K562 (cell line): ENCODE results near the gene FGFR1OP2.

ENCODE experiments used
- BACH1 ChIP-seq: fragments of 200-800 bp; sonication (Bioruptor generic); IDR thresholded peaks from 2 replicates; pipeline ENCODE4 v1.6.1; 2016; ENCODE audit warnings: missing genetic modification characterization, missing compliant biosample characterization
- CTCF ChIP-seq, 3 experiments: IDR thresholded peaks in 2 of 3; conservative IDR thresholded peaks in 1 of 3; 2 replicates each; pipeline ENCODE4 v1.5.1; 2011 to 2012; ENCODE audit warnings: low read length in 3 of 3, mild to moderate bottlenecking in 3 of 3, control low read depth in 2 of 3, improper control_type of control experiment in 1 of 3, inconsistent platforms in 1 of 3, low read depth in 1 of 3, mixed read lengths in 1 of 3, moderate library complexity in 1 of 3; ENCODE audit not compliant: insufficient read depth in 2 of 3
- FOXJ3 ChIP-seq: sonication (generic); formaldehyde crosslinking; IDR thresholded peaks from 2 replicates; pipeline ENCODE4 v1.4.0; 2020; ENCODE audit warnings: mild to moderate bottlenecking, missing genetic modification reagents
- MYNN ChIP-seq, 2 experiments: sonication (generic); formaldehyde crosslinking in 1 of 2; IDR thresholded peaks; 2 replicates each; pipeline versions ENCODE4 v1.5.0 to v1.6.1; 2016 to 2020; ENCODE audit warnings: antibody characterized with exemption in 1 of 2, missing genetic modification reagents in 1 of 2
- POLR2A ChIP-seq: fragments of 450-650 bp; conservative IDR thresholded peaks from 2 replicates; pipeline ENCODE4 v1.6.1; 2016
- PTTG1 ChIP-seq: fragments of 450-650 bp; IDR thresholded peaks from 2 replicates; pipeline ENCODE4 v1.6.1; 2016; ENCODE audit warnings: low read depth, mild to moderate bottlenecking, missing genetic modification characterization, missing compliant biosample characterization
- RFX7 ChIP-seq: fragments of 250-450 bp; sonication (Bioruptor Pico); IDR thresholded peaks from 2 replicates; pipeline ENCODE4 v1.5.1; 2021; ENCODE audit warnings: mild to moderate bottlenecking
- SOX6 ChIP-seq: fragments of 450-650 bp; IDR thresholded peaks from 2 replicates; pipeline ENCODE4 v1.6.1; 2014; ENCODE audit warnings: mild to moderate bottlenecking
- ZNF589 ChIP-seq: fragments of 200-800 bp; sonication (Bioruptor generic); IDR thresholded peaks from 2 replicates; pipeline ENCODE4 v1.6.1; 2016; ENCODE audit warnings: low read depth, missing genetic modification characterization, missing compliant biosample characterization
- ZZZ3 ChIP-seq: fragments of 450-650 bp; IDR thresholded peaks from 2 replicates; pipeline ENCODE4 v1.6.1; 2016; ENCODE audit warnings: antibody characterized with exemption, mild to moderate bottlenecking, moderate library complexity

GRCh38 chr12:26953447-26953846, 15.2 kb downstream of the FGFR1OP2 start:
- TF ChIP-seq FOXJ3 = no peak
- TF ChIP-seq POLR2A = no peak
- TF ChIP-seq ZZZ3 = no peak
- no peak for TF ChIP-seq SOX6
- TF ChIP-seq CTCF (IDR thresholded peaks at IDR 0.05 in 2 of 3, conservative IDR thresholded peaks at IDR 0.05 in 1 of 3; ENCODE audit: insufficient read depth in 2 of 3, low read depth in 1 of 3, low read length in 3 of 3) = no peak
- TF ChIP-seq ZNF589 (CRISPR knock-in tag) = no peak
- TF ChIP-seq MYNN (IDR thresholded peaks at IDR 0.05) = no peak
- no peak for TF ChIP-seq MYNN (CRISPR knock-in tag; IDR thresholded peaks at IDR 0.05)
- TF ChIP-seq RFX7 (CRISPR knock-in tag) = no peak
- TF ChIP-seq PTTG1 = no peak
- no peak for TF ChIP-seq BACH1 (tag)
